ENCODE measurements around the gene STMN1.

GRCh38 chr1:25944986-25945385, 38.8 kb upstream of the STMN1 start:
- TF ChIP-seq CTCF (IDR thresholded peaks at IDR 0.05; ENCODE audit: low read depth, low read length) (no peak), POLR2A (IDR thresholded peaks at IDR 0.05; ENCODE audit: extremely low read depth, insufficient read length) (no peak), MAX (IDR thresholded peaks at IDR 0.05; ENCODE audit: low read depth, low read length) (no peak), MYC (IDR thresholded peaks at IDR 0.05; ENCODE audit: low read depth, low read length) (no peak)
